ENCODE data around the gene GPM6B. TPM values are rescaled to one million over a fixed set of nuclear protein-coding genes. Genes with fewer than 3 reads are reported as not detected.
"Not testable (repeated sequence)": the region's sequence is repeated elsewhere in the genome, so short reads cannot be mapped to it uniquely, and the experiment has no call there.

Gene GPM6B
- total and polyA plus RNA-seq, 2 donors from 2014 or later, result 6.3 to 16.0 TPM

DNA sequence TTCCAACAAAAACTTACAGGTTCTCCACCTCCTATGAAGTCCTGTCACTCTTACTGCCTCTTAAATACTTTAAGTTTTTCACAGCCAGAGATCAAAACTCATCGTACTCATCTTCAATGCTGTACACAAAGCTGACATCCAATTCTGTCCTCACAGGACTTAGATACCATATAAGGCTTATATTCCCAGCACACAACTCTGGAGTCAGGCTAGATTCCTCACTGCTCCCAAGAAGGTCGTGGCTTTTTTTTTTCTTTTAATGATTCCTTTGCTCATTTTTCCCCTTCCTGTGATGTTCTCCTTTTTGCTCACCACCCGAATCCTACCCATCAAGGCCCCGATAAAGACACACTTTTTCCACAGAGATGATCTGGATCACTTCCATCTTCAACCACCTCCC is 83.4 kb downstream of the GPM6B start:
- intact Hi-C loops (cut with DNase I), result no loop called here
- TF ChIP-seq, protein P1, sequence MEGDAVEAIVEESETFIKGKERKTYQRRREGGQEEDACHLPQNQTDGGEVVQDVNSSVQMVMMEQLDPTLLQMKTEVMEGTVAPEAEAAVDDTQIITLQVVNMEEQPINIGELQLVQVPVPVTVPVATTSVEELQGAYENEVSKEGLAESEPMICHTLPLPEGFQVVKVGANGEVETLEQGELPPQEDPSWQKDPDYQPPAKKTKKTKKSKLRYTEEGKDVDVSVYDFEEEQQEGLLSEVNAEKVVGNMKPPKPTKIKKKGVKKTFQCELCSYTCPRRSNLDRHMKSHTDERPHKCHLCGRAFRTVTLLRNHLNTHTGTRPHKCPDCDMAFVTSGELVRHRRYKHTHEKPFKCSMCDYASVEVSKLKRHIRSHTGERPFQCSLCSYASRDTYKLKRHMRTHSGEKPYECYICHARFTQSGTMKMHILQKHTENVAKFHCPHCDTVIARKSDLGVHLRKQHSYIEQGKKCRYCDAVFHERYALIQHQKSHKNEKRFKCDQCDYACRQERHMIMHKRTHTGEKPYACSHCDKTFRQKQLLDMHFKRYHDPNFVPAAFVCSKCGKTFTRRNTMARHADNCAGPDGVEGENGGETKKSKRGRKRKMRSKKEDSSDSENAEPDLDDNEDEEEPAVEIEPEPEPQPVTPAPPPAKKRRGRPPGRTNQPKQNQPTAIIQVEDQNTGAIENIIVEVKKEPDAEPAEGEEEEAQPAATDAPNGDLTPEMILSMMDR (IDR thresholded peaks at IDR 0.05; ENCODE audit: borderline replicate concordance, extremely low read depth, insufficient read depth), result no peak
- Histone ChIP-seq H3K27ac (ENCODE audit: low read depth in 2 of 2, low read length in 2 of 2) (peak overlapping the region in 1 of 2 donors; percentile 88), H3K4me1 (ENCODE audit: control insufficient read depth in 2 of 3, insufficient read depth in 2 of 3, low read depth in 1 of 3, low read length in 3 of 3) (peaks cover 0 to 2% (median 0%) of the 10 kb centered on the region in 3 donors), H3K4me3 (ENCODE audit: low read length in 3 of 3) (peak overlapping the region; percentile 87 to 98 (median 89)), H3K9me3 (ENCODE audit: control insufficient read depth in 2 of 3, insufficient read depth in 1 of 3, low read length in 3 of 3) (no peaks in the 10 kb centered on the region), H3K27me3 (ENCODE audit: control insufficient read depth, insufficient read depth, low read length) (no peaks in the 10 kb centered on the region), H3K36me3 (ENCODE audit: control insufficient read depth in 2 of 3, insufficient read depth in 3 of 3, low read length in 3 of 3) (no peaks in the 10 kb centered on the region), H3K9ac (ENCODE audit: low read length in 3 of 3) (peak overlapping the region in 2 of 3 donors; percentile 64 to 97)
- no peak for FAIRE-seq
- DNase-seq, result no peak

DNA sequence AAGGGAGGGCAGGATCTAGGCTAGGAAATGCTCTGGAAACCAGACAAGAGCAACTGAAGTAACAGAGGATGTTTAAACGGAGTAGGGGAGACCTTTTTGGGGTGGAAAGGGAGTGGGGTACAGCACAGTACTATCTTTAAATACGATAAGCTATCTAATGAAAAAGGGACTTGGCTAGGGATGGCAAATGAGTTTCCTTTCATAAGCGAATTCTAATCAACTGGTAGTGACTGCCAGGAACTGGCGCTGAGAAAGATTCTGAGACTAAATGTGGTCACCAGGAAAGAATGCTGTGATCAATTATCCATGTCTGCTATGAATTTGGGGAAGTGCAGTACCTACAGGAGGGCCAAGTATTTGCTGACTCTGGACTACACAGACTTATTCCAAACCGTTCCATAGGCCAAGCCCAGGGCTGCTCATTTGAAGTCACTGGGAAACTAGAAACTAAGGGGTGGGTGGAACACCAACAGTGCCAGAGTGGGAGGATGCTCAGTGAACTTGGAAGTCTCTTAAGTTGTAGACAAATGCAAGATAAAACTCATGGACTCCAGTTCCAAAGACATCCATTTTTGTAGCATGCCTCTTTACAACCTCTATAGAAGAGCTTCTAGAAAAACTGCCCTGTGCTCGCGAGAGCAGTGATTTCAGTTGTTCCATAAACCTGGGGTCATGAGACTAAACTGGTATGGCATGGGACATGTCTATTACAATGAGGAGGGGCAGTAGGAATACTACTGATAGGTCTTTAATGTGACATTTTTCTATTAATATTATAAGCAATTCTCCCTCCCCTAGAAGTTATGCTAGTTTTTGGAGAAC is 84.4 kb downstream of the GPM6B start:
- intact Hi-C loops (cut with DNase I), result no loop called here
- Histone ChIP-seq H3K27me3 (ENCODE audit: control insufficient read depth, insufficient read depth, low read length) (no peaks in the 10 kb centered on the region), H3K36me3 (ENCODE audit: control insufficient read depth in 2 of 3, insufficient read depth in 3 of 3, low read length in 3 of 3) (no peaks in the 10 kb centered on the region), H3K27ac (ENCODE audit: low read depth in 2 of 2, low read length in 2 of 2) (no peak overlapping the region), H3K4me1 (ENCODE audit: control insufficient read depth in 2 of 3, insufficient read depth in 2 of 3, low read depth in 1 of 3, low read length in 3 of 3) (peaks cover 0 to 2% (median 0%) of the 10 kb centered on the region in 3 donors), H3K4me3 (ENCODE audit: low read length in 3 of 3) (no peak overlapping the region), H3K9ac (ENCODE audit: low read length in 3 of 3) (no peak overlapping the region), H3K9me3 (ENCODE audit: control insufficient read depth in 2 of 3, insufficient read depth in 1 of 3, low read length in 3 of 3) (no peaks in the 10 kb centered on the region)
- DNase-seq (peak in 1 of 5 donors; percentile 22), FAIRE-seq (no peak)
- TF ChIP-seq, protein P1 (IDR thresholded peaks at IDR 0.05; ENCODE audit: borderline replicate concordance, extremely low read depth, insufficient read depth), result no peak

DNA sequence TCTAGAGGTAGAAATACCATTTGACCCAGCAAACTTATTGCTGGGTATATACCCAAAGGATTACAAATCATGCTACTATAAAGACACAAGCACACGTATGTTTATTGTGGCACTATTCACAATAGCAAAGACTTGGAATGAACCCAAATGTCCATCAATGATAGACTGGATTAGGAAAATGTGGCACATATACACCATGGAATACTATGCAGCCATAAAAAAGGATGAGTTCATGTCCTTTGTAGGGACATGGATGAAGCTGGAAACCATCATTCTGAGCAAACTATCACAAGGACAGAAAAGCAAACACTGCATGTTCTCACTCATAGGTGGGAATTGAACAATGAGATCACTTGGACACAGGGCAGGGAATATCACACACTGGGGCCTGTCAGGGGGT is 86.4 kb downstream of the GPM6B start:
- H3K36me3 ChIP-seq (ENCODE audit: control insufficient read depth in 2 of 3, insufficient read depth in 3 of 3, low read length in 3 of 3); H3K4me3 ChIP-seq (ENCODE audit: low read length in 3 of 3); H3K9me3 ChIP-seq (ENCODE audit: control insufficient read depth in 2 of 3, insufficient read depth in 1 of 3, low read length in 3 of 3); intact Hi-C loops (cut with DNase I); DNase-seq; H3K9ac ChIP-seq (ENCODE audit: low read length in 3 of 3); H3K27me3 ChIP-seq (ENCODE audit: control insufficient read depth, insufficient read depth, low read length); FAIRE-seq; H3K27ac ChIP-seq (ENCODE audit: low read depth in 2 of 2, low read length in 2 of 2); H3K4me1 ChIP-seq (ENCODE audit: control insufficient read depth in 2 of 3, insufficient read depth in 2 of 3, low read depth in 1 of 3, low read length in 3 of 3): not testable (repeated sequence)

DNA sequence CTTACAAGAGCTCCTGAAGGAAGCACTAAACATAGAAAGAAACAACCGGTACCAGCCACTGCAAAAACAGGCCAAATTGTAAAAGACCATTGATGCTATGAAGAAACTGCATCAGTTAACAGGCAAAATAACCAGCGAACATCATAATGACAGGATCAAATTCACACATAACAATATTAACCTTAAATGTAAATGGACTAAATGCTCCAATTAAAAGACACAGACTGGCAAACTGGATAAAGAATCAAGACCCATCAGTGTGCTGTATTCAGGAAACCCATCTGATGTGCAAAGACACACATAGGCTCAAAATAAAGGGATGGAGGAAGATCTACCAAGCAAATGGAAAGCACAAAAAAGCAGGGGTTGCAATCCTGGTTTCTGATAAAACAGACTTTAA is 90.3 kb downstream of the GPM6B start:
- H3K9ac ChIP-seq (ENCODE audit: low read length in 3 of 3); DNase-seq; H3K4me3 ChIP-seq (ENCODE audit: low read length in 3 of 3); H3K36me3 ChIP-seq (ENCODE audit: control insufficient read depth in 2 of 3, insufficient read depth in 3 of 3, low read length in 3 of 3); H3K4me1 ChIP-seq (ENCODE audit: control insufficient read depth in 2 of 3, insufficient read depth in 2 of 3, low read depth in 1 of 3, low read length in 3 of 3); FAIRE-seq; H3K9me3 ChIP-seq (ENCODE audit: control insufficient read depth in 2 of 3, insufficient read depth in 1 of 3, low read length in 3 of 3); intact Hi-C loops (cut with DNase I); H3K27ac ChIP-seq (ENCODE audit: low read depth in 2 of 2, low read length in 2 of 2); H3K27me3 ChIP-seq (ENCODE audit: control insufficient read depth, insufficient read depth, low read length): not testable (repeated sequence)

DNA sequence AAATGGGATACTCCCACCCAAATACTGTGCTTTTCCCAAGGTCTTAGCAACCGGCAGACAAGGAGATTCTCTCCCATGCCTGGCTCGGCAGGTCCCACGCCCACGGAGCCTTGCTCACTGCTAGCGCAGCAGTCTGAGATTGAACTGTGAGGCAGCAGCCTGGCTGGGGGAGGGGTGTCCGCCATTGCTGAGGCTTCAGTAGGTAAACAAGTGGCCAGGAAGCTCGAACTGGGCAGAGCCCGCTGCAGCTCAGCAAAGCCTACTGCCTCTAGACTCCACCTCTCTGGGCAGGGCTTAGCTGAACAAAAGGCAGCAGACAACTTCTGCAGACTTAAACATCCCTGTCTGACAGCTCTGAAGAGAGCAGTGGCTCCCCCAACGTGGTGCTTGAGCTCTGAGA is 92.0 kb downstream of the GPM6B start:
- H3K36me3 ChIP-seq (ENCODE audit: control insufficient read depth in 2 of 3, insufficient read depth in 3 of 3, low read length in 3 of 3); DNase-seq; H3K4me3 ChIP-seq (ENCODE audit: low read length in 3 of 3); FAIRE-seq; H3K9me3 ChIP-seq (ENCODE audit: control insufficient read depth in 2 of 3, insufficient read depth in 1 of 3, low read length in 3 of 3); H3K27me3 ChIP-seq (ENCODE audit: control insufficient read depth, insufficient read depth, low read length); H3K27ac ChIP-seq (ENCODE audit: low read depth in 2 of 2, low read length in 2 of 2); H3K4me1 ChIP-seq (ENCODE audit: control insufficient read depth in 2 of 3, insufficient read depth in 2 of 3, low read depth in 1 of 3, low read length in 3 of 3); H3K9ac ChIP-seq (ENCODE audit: low read length in 3 of 3); intact Hi-C loops (cut with DNase I): not testable (repeated sequence)
